ENCODE data around the gene EPHA2.
"Not testable (repeated sequence)": the region's sequence is repeated elsewhere in the genome, so short reads cannot be mapped to it uniquely, and the experiment has no call there.

EPHA2 gene

GRCh38 chr1:16116625-16117024 lies 39.2 kb downstream of the EPHA2 start:
- Histone ChIP-seq H3K4me1 (ENCODE audit: control insufficient read depth, insufficient read depth, low read length, unreplicated experiment) (peaks cover under 1% of the 10 kb centered on the region), H3K4me3 (ENCODE audit: low read depth, low read length) (no peak overlapping the region), H3K27me3 (ENCODE audit: insufficient read depth, low read length) (no peaks in the 10 kb centered on the region), H3K36me3 (ENCODE audit: insufficient read depth, low read length) (no peaks in the 10 kb centered on the region), H2AFZ (ENCODE audit: low read length, unreplicated experiment) (no peak overlapping the region), H3K27ac (ENCODE audit: low read depth, low read length) (no peak overlapping the region), H3K79me2 (ENCODE audit: control insufficient read depth, insufficient read depth, low read length, unreplicated experiment) (no peaks in the 10 kb centered on the region)

- H3K36me3 ChIP-seq (ENCODE audit: insufficient read depth, low read length) = no peaks in the 10 kb centered on the region
- H3K27me3 ChIP-seq (ENCODE audit: insufficient read depth, low read length) = no peaks in the 10 kb centered on the region
- no peaks in the 10 kb centered on the region for H3K79me2 ChIP-seq (ENCODE audit: control insufficient read depth, insufficient read depth, low read length, unreplicated experiment)
- H3K27ac ChIP-seq (ENCODE audit: low read depth, low read length) = no peak overlapping the region
- no peak overlapping the region for H2AFZ ChIP-seq (ENCODE audit: low read length, unreplicated experiment)
- no peaks in the 10 kb centered on the region for H3K4me1 ChIP-seq (ENCODE audit: control insufficient read depth, insufficient read depth, low read length, unreplicated experiment)
- no peak overlapping the region for H3K4me3 ChIP-seq (ENCODE audit: low read depth, low read length)
These were observed 39.9 kb downstream of the EPHA2 start for GRCh38 chr1:16116002-16116401.

GRCh38 chr1:16115468-16115983 lies 40.3 kb downstream of the EPHA2 start:
- no peaks in the 10 kb centered on the region for H3K36me3 ChIP-seq (ENCODE audit: insufficient read depth, low read length)
- H2AFZ ChIP-seq (ENCODE audit: low read length, unreplicated experiment) = no peak overlapping the region
- no peak overlapping the region for H3K4me3 ChIP-seq (ENCODE audit: low read depth, low read length)
- no peaks in the 10 kb centered on the region for H3K27me3 ChIP-seq (ENCODE audit: insufficient read depth, low read length)
- H3K27ac ChIP-seq (ENCODE audit: low read depth, low read length) = no peak overlapping the region
- H3K4me1 ChIP-seq (ENCODE audit: control insufficient read depth, insufficient read depth, low read length, unreplicated experiment) = no peaks in the 10 kb centered on the region
- H3K79me2 ChIP-seq (ENCODE audit: control insufficient read depth, insufficient read depth, low read length, unreplicated experiment) = no peaks in the 10 kb centered on the region

- Histone ChIP-seq H3K4me3 (ENCODE audit: low read depth, low read length) (no peak overlapping the region), H2AFZ (ENCODE audit: low read length, unreplicated experiment) (no peak overlapping the region), H3K79me2 (ENCODE audit: control insufficient read depth, insufficient read depth, low read length, unreplicated experiment) (no peaks in the 10 kb centered on the region), H3K27me3 (ENCODE audit: insufficient read depth, low read length) (no peaks in the 10 kb centered on the region), H3K4me1 (ENCODE audit: control insufficient read depth, insufficient read depth, low read length, unreplicated experiment) (no peaks in the 10 kb centered on the region), H3K36me3 (ENCODE audit: insufficient read depth, low read length) (no peaks in the 10 kb centered on the region), H3K27ac (ENCODE audit: low read depth, low read length) (no peak overlapping the region)
These were observed 41.1 kb downstream of the EPHA2 start for GRCh38 chr1:16114527-16115467.

- Histone ChIP-seq H3K4me1 (ENCODE audit: control insufficient read depth, insufficient read depth, low read length, unreplicated experiment) (no peaks in the 10 kb centered on the region), H3K27me3 (ENCODE audit: insufficient read depth, low read length) (no peaks in the 10 kb centered on the region), H3K27ac (ENCODE audit: low read depth, low read length) (no peak overlapping the region), H3K4me3 (ENCODE audit: low read depth, low read length) (no peak overlapping the region), H3K36me3 (ENCODE audit: insufficient read depth, low read length) (no peaks in the 10 kb centered on the region), H3K79me2 (ENCODE audit: control insufficient read depth, insufficient read depth, low read length, unreplicated experiment) (no peaks in the 10 kb centered on the region), H2AFZ (ENCODE audit: low read length, unreplicated experiment) (no peak overlapping the region)
These were observed 43.0 kb downstream of the EPHA2 start for GRCh38 chr1:16112596-16113555.

- Histone ChIP-seq H3K79me2 (ENCODE audit: control insufficient read depth, insufficient read depth, low read length, unreplicated experiment) (no peaks in the 10 kb centered on the region), H3K4me3 (ENCODE audit: low read depth, low read length) (no peak overlapping the region), H3K27ac (ENCODE audit: low read depth, low read length) (no peak overlapping the region), H3K36me3 (ENCODE audit: insufficient read depth, low read length) (no peaks in the 10 kb centered on the region), H2AFZ (ENCODE audit: low read length, unreplicated experiment) (no peak overlapping the region), H3K4me1 (ENCODE audit: control insufficient read depth, insufficient read depth, low read length, unreplicated experiment) (no peaks in the 10 kb centered on the region), H3K27me3 (ENCODE audit: insufficient read depth, low read length) (no peaks in the 10 kb centered on the region)
These were observed 43.9 kb downstream of the EPHA2 start for GRCh38 chr1:16111771-16112595.

GRCh38 chr1:16110884-16111283 lies 45.0 kb downstream of the EPHA2 start:
- no peaks in the 10 kb centered on the region for H3K36me3 ChIP-seq (ENCODE audit: insufficient read depth, low read length)
- H3K27ac ChIP-seq (ENCODE audit: low read depth, low read length) = no peak overlapping the region
- no peaks in the 10 kb centered on the region for H3K79me2 ChIP-seq (ENCODE audit: control insufficient read depth, insufficient read depth, low read length, unreplicated experiment)

GRCh38 chr1:16110456-16110855 lies 45.4 kb downstream of the EPHA2 start:
- Histone ChIP-seq H3K27me3 (ENCODE audit: insufficient read depth, low read length) (no peaks in the 10 kb centered on the region), H3K27ac (ENCODE audit: low read depth, low read length) (no peak overlapping the region), H3K79me2 (ENCODE audit: control insufficient read depth, insufficient read depth, low read length, unreplicated experiment) (no peaks in the 10 kb centered on the region), H3K36me3 (ENCODE audit: insufficient read depth, low read length) (no peaks in the 10 kb centered on the region), H3K4me3 (ENCODE audit: low read depth, low read length) (no peak overlapping the region), H2AFZ (ENCODE audit: low read length, unreplicated experiment) (no peak overlapping the region), H3K4me1 (ENCODE audit: control insufficient read depth, insufficient read depth, low read length, unreplicated experiment) (no peaks in the 10 kb centered on the region)

More at GRCh38 chr1:16110884-16111283, 45.0 kb downstream of the EPHA2 start:
- Histone ChIP-seq H3K4me1 (ENCODE audit: control insufficient read depth, insufficient read depth, low read length, unreplicated experiment) (no peaks in the 10 kb centered on the region), H3K4me3 (ENCODE audit: low read depth, low read length) (no peak overlapping the region), H3K27me3 (ENCODE audit: insufficient read depth, low read length) (no peaks in the 10 kb centered on the region), H2AFZ (ENCODE audit: low read length, unreplicated experiment) (no peak overlapping the region)

- Histone ChIP-seq H3K79me2 (ENCODE audit: control insufficient read depth, insufficient read depth, low read length, unreplicated experiment) (no peaks in the 10 kb centered on the region), H3K4me3 (ENCODE audit: low read depth, low read length) (no peak overlapping the region), H3K36me3 (ENCODE audit: insufficient read depth, low read length) (no peaks in the 10 kb centered on the region), H3K4me1 (ENCODE audit: control insufficient read depth, insufficient read depth, low read length, unreplicated experiment) (no peaks in the 10 kb centered on the region), H3K27ac (ENCODE audit: low read depth, low read length) (no peak overlapping the region), H3K27me3 (ENCODE audit: insufficient read depth, low read length) (no peaks in the 10 kb centered on the region), H2AFZ (ENCODE audit: low read length, unreplicated experiment) (no peak overlapping the region)
These were observed 46.3 kb downstream of the EPHA2 start for GRCh38 chr1:16109571-16109970.

- not testable (repeated sequence) for H3K4me1 ChIP-seq (ENCODE audit: control insufficient read depth, insufficient read depth, low read length, unreplicated experiment); H3K79me2 ChIP-seq (ENCODE audit: control insufficient read depth, insufficient read depth, low read length, unreplicated experiment); H3K4me3 ChIP-seq (ENCODE audit: low read depth, low read length); H3K27me3 ChIP-seq (ENCODE audit: insufficient read depth, low read length); H2AFZ ChIP-seq (ENCODE audit: low read length, unreplicated experiment); H3K36me3 ChIP-seq (ENCODE audit: insufficient read depth, low read length); H3K27ac ChIP-seq (ENCODE audit: low read depth, low read length)
These were observed 48.8 kb downstream of the EPHA2 start for GRCh38 chr1:16107039-16107438.

Data from ACC112 (cell line).